ENCODE results near the gene ASB2.

ASB2 gene

DNA sequence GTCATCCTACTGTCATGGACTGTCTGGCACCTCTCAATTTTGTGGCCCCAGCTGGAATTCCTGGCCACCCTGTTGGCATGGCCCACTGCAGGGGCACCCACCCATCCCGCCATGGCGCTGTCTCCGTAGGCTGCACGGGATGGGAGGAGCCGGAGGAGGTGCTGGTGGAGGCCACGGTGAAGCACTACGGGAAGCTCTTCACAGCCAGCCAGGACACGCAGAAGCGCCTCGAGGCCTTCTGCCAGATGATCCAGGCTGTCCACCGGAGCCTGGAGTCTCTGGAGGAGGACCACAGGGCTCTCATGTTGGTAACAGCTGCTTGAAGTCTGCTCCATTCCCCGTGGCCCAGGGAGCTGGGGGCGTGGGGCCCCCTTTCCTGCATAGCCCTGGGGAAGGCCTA lies 24.6 kb upstream of the ASB2 start:
- no peak for TF ChIP-seq EZH2phosphoT487 (IDR thresholded peaks at IDR 0.05; ENCODE audit: low read depth)
- TF ChIP-seq, protein P1, sequence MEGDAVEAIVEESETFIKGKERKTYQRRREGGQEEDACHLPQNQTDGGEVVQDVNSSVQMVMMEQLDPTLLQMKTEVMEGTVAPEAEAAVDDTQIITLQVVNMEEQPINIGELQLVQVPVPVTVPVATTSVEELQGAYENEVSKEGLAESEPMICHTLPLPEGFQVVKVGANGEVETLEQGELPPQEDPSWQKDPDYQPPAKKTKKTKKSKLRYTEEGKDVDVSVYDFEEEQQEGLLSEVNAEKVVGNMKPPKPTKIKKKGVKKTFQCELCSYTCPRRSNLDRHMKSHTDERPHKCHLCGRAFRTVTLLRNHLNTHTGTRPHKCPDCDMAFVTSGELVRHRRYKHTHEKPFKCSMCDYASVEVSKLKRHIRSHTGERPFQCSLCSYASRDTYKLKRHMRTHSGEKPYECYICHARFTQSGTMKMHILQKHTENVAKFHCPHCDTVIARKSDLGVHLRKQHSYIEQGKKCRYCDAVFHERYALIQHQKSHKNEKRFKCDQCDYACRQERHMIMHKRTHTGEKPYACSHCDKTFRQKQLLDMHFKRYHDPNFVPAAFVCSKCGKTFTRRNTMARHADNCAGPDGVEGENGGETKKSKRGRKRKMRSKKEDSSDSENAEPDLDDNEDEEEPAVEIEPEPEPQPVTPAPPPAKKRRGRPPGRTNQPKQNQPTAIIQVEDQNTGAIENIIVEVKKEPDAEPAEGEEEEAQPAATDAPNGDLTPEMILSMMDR (IDR thresholded peaks at IDR 0.05; ENCODE audit: low read depth, low read length): no peak
- H3K4me3 ChIP-seq (ENCODE audit: low read length): no peak overlapping the region

DNA sequence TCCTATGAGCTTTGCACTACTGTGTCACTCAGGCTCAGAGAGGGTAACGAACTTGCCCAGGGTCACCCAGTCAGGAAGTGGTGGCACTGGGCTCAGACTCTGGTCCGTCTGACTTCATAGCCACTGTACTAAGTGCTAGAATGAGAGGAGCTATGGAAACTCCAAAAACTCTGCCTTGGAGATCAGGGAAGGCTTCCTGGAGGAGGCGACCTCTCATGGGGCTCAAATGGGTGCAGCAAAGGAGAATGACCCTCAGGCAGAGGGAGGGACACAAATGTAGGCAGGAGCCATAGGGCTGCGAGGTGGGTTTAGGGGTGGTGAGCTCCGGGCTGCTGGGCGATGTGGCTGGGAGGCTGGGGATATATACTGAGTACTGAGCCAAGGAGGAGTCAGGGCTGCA lies 23.9 kb upstream of the ASB2 start:
- no peak overlapping the region for H3K9ac ChIP-seq (ENCODE audit: low read length)
- H2AFZ ChIP-seq (ENCODE audit: low read depth, low read length): no peak overlapping the region
- no peak for TF ChIP-seq EZH2phosphoT487 (IDR thresholded peaks at IDR 0.05; ENCODE audit: low read depth)
- TF ChIP-seq, protein P1 (IDR thresholded peaks at IDR 0.05; ENCODE audit: low read depth, low read length): no peak
- H3K27me3 ChIP-seq (ENCODE audit: low read depth, low read length): 0 out of 2 replicates have a peak, but pooled peaks cover 13% of the 10 kb centered on the region
- no peak overlapping the region for H3K4me3 ChIP-seq (ENCODE audit: low read length)
- H3K9me3 ChIP-seq (ENCODE audit: insufficient read depth, low read length): no peaks in the 10 kb centered on the region
- H4K20me1 ChIP-seq (ENCODE audit: insufficient read depth, low read length): no peaks in the 10 kb centered on the region
- H3K4me1 ChIP-seq (ENCODE audit: low read length): peaks cover 14% of the 10 kb centered on the region
- no peaks in the 10 kb centered on the region for H3K36me3 ChIP-seq (replicated peaks; ENCODE audit: low read depth, low read length)
- no peak overlapping the region for H3K4me2 ChIP-seq (ENCODE audit: low read length)
- H3K27ac ChIP-seq (ENCODE audit: low read length): no peak overlapping the region
- H3K79me2 ChIP-seq (ENCODE audit: low read length): no peaks in the 10 kb centered on the region

More for the DNA sequence above, 24.6 kb upstream of the ASB2 start:
- no peak overlapping the region for H2AFZ ChIP-seq (ENCODE audit: low read depth, low read length)
- no peaks in the 10 kb centered on the region for H4K20me1 ChIP-seq (ENCODE audit: insufficient read depth, low read length)
- no peak overlapping the region for H3K27ac ChIP-seq (ENCODE audit: low read length)
- no peaks in the 10 kb centered on the region for H3K9me3 ChIP-seq (ENCODE audit: insufficient read depth, low read length)
- no peaks in the 10 kb centered on the region for H3K36me3 ChIP-seq (replicated peaks; ENCODE audit: low read depth, low read length)
- no peaks in the 10 kb centered on the region for H3K79me2 ChIP-seq (ENCODE audit: low read length)
- H3K4me1 ChIP-seq (ENCODE audit: low read length): peaks cover 21% of the 10 kb centered on the region
- H3K27me3 ChIP-seq (ENCODE audit: low read depth, low read length): 0 out of 2 replicates have a peak, but pooled peaks cover 13% of the 10 kb centered on the region
- peak overlapping the region; percentile 89; the same call in 1 of the 2 replicates for H3K4me2 ChIP-seq (ENCODE audit: low read length)
- no peak overlapping the region for H3K9ac ChIP-seq (ENCODE audit: low read length)

DNA sequence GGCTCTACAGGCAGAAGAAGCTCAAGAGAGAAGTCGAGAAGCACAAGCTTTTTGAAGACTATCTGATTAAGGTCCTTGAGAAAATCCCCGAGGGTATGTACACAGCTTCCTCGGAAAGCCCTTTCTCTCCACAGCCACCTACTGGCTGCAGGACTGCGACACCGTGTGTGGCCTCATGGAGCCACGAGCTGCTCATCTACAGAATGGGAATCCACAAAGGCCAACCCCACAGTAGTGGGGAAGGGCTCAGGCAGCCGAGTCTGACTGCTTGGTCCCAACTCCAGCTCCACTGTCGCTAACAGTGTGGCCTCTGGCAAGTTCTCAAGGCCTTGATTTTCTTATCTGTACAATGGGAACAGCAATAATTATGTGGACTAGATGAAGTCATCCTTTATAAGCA lies 23.2 kb upstream of the ASB2 start:
- no peak for TF ChIP-seq EZH2phosphoT487 (IDR thresholded peaks at IDR 0.05; ENCODE audit: low read depth)
- TF ChIP-seq, protein P1 (IDR thresholded peaks at IDR 0.05; ENCODE audit: low read depth, low read length): no peak
- Histone ChIP-seq H3K4me2 (ENCODE audit: low read length) (no peak overlapping the region), H3K27me3 (ENCODE audit: low read depth, low read length) (0 out of 2 replicates have a peak, but pooled peaks cover 18% of the 10 kb centered on the region)

DNA sequence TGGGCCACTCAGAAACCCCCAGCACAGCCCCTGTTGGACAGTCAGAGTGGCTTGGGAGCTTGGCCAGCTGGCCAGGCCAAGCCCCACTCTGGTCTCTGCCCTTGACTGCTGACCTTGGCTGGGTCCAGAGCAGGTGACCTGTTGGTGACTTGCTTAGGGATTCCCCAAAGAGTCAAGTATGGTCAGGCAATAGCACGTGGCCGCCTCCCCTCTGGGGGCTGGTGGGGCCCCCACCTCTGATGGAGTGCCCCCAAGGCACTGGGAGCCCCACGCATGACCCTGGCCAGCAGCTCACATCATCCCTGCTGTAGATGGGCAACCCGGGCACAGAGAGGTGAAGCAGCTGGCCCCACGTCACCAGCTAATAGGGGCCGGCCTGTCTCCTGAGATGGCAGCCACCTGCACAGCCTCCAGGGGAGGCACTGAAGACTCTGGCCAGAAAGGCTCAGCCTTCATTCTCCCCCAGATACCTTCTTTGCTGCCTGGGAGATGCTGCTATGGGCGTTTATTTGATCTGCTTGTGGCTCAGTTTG lies 22.6 kb upstream of the ASB2 start:
- Histone ChIP-seq H3K9me3 (ENCODE audit: insufficient read depth, low read length) (no peaks in the 10 kb centered on the region), H3K4me2 (ENCODE audit: low read length) (no peak overlapping the region), H3K27me3 (ENCODE audit: low read depth, low read length) (0 out of 2 replicates have a peak, but pooled peaks cover 16% of the 10 kb centered on the region), H3K79me2 (ENCODE audit: low read length) (no peaks in the 10 kb centered on the region), H3K36me3 (replicated peaks; ENCODE audit: low read depth, low read length) (no peaks in the 10 kb centered on the region), H2AFZ (ENCODE audit: low read depth, low read length) (no peak overlapping the region), H3K9ac (ENCODE audit: low read length) (no peak overlapping the region), H3K4me3 (ENCODE audit: low read length) (no peak overlapping the region), H3K27ac (ENCODE audit: low read length) (no peak overlapping the region), H3K4me1 (ENCODE audit: low read length) (peaks cover 9% of the 10 kb centered on the region), H4K20me1 (ENCODE audit: insufficient read depth, low read length) (no peaks in the 10 kb centered on the region)
- TF ChIP-seq EZH2phosphoT487 (IDR thresholded peaks at IDR 0.05; ENCODE audit: low read depth): no peak
- TF ChIP-seq, protein P1 (IDR thresholded peaks at IDR 0.05; ENCODE audit: low read depth, low read length): no peak

More for the DNA sequence above, 23.2 kb upstream of the ASB2 start:
- Histone ChIP-seq H4K20me1 (ENCODE audit: insufficient read depth, low read length) (no peaks in the 10 kb centered on the region), H3K79me2 (ENCODE audit: low read length) (no peaks in the 10 kb centered on the region), H3K9me3 (ENCODE audit: insufficient read depth, low read length) (no peaks in the 10 kb centered on the region), H3K27ac (ENCODE audit: low read length) (no peak overlapping the region), H3K4me3 (ENCODE audit: low read length) (no peak overlapping the region), H3K4me1 (ENCODE audit: low read length) (peaks cover 9% of the 10 kb centered on the region), H3K9ac (ENCODE audit: low read length) (no peak overlapping the region), H2AFZ (ENCODE audit: low read depth, low read length) (no peak overlapping the region), H3K36me3 (replicated peaks; ENCODE audit: low read depth, low read length) (no peaks in the 10 kb centered on the region)
